GM12892 (cell line): ENCODE results near the gene MEDAG.

ENCODE experiments used
- POLR2A ChIP-seq: IDR thresholded peaks from 2 replicates; pipeline ENCODE4 v1.6.1; 2011; ENCODE audit warnings: low read depth, low read length, control low read depth
- POLR2AphosphoS5 ChIP-seq: IDR thresholded peaks from 2 replicates; pipeline ENCODE4 v1.6.1; 2011; ENCODE audit warnings: low read depth, low read length, control low read depth

GRCh38 chr13:30928978-30929377 is 22.9 kb downstream of the MEDAG start:
- TF ChIP-seq POLR2A (no peak), POLR2AphosphoS5 (no peak)
